Peyer's patch (tissue), 4 donors: ENCODE results near the gene HTATSF1. TPM values are rescaled to one million over a fixed set of nuclear protein-coding genes. Genes with fewer than 3 reads are reported as not detected.

Source experiments
- DNase-seq, 3 donors: peaks; one replicate each; pipeline ENCODE4 v3.0.0-alpha.2; 2017 to 2019
- H3K27ac ChIP-seq, 4 donors: fragments of 200-600 bp; sonication (generic); one replicate each; pipeline ENCODE4 v1.5.1; 2016 to 2019
- H3K27me3 ChIP-seq, 2 donors: fragments of 200-600 bp; sonication (generic); one replicate each; pipeline ENCODE4 v1.5.1; 2019
- H3K36me3 ChIP-seq, 3 donors: fragments of 200-600 bp; sonication (generic); one replicate each; pipeline ENCODE4 v1.5.1; 2016 to 2019
- H3K4me1 ChIP-seq, 4 donors: fragments of 200-600 bp; sonication (generic); one replicate each; pipeline ENCODE4 v1.5.1; 2016 to 2019
- H3K4me3 ChIP-seq, 4 donors: fragments of 200-600 bp; sonication (generic); 1 replicate in 3 of 4; 2 replicates in 1 of 4; pipeline ENCODE4 v1.5.1; 2016 to 2019; ENCODE audit warnings: mild to moderate bottlenecking in 1 of 4
- H3K9me3 ChIP-seq, 4 donors: fragments of 200-600 bp; sonication (generic); one replicate each; pipeline ENCODE4 v1.5.1; 2016 to 2019; ENCODE audit warnings: mild to moderate bottlenecking in 1 of 4
- CTCF ChIP-seq, 6 experiments: fragments of 450-650 bp in 4 of 6; fragments of 200-600 bp in 2 of 6; sonication (generic) in 1 of 6; IDR thresholded peaks; one replicate each; pipeline ENCODE4 v1.5.1; 2017 to 2019; ENCODE audit warnings: antibody characterized with exemption in 6 of 6, mild to moderate bottlenecking in 3 of 6, moderate library complexity in 1 of 6
- POLR2A ChIP-seq, 2 donors: fragments of 450-650 bp; IDR thresholded peaks; one replicate each; pipeline ENCODE4 v1.5.1; 2017; ENCODE audit warnings: antibody characterized with exemption in 2 of 2, mild to moderate bottlenecking in 2 of 2, moderate library complexity in 2 of 2
- total RNA-seq, 4 donors: library from RNA; depleted of rRNA; stranded (reverse); fragments of >200 nt; gene quantifications; one replicate each; pipeline ENCODE4 v1.1.0, GENCODE V29; 2016

The HTATSF1 gene, protein sequence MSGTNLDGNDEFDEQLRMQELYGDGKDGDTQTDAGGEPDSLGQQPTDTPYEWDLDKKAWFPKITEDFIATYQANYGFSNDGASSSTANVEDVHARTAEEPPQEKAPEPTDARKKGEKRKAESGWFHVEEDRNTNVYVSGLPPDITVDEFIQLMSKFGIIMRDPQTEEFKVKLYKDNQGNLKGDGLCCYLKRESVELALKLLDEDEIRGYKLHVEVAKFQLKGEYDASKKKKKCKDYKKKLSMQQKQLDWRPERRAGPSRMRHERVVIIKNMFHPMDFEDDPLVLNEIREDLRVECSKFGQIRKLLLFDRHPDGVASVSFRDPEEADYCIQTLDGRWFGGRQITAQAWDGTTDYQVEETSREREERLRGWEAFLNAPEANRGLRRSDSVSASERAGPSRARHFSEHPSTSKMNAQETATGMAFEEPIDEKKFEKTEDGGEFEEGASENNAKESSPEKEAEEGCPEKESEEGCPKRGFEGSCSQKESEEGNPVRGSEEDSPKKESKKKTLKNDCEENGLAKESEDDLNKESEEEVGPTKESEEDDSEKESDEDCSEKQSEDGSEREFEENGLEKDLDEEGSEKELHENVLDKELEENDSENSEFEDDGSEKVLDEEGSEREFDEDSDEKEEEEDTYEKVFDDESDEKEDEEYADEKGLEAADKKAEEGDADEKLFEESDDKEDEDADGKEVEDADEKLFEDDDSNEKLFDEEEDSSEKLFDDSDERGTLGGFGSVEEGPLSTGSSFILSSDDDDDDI
- total RNA-seq, result 10 to 100 TPM; 25.9 to 45.4 (median 27.9) TPM

- Histone ChIP-seq H3K4me3 (peak within 1 kb of the TSS; percentile 58 to 80 (median 70)), H3K4me1 (no peaks in the 10 kb centered on the region), H3K36me3 (peaks cover 0 to 12% (median 0%) of the 10 kb centered on the region in 3 donors), H3K27ac (peak within 1 kb of the TSS; percentile 91 to 99 (median 96)), H3K27me3 (no peaks in the 10 kb centered on the region), H3K9me3 (no peaks in the 10 kb centered on the region)
- no peak for TF ChIP-seq POLR2A (IDR thresholded peaks at IDR 0.05)
- TF ChIP-seq CTCF (IDR thresholded peaks at IDR 0.05), result no peak
- no peak for DNase-seq
Observed at GRCh38 chrX:136497556-136498052, at the start of gene HTATSF1. Gene HTATSF1, plus strand, starts transcription at chrX:136497592. Its CDS starts 93 bp downstream, at chrX:136497685.

DNA sequence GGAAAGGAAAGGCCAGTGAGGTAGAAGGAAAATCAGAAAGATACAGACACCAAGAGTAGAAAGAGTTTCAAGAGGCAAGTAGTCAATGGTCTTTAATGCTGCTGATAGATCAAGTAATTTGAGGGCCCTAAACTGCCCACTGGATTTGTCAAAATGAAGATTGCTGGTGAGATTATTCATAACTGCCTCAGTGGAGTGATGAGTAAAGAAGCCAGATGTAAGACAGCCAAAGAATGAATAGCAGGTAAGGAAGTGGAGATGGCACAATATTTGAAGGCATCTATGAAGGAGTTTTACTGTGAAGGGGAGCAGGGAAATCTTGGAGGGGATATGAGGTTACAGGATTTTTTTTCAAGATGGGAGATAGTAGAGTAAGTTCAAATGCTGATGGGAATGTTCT lies 49.4 kb upstream of the HTATSF1 start:
- Histone ChIP-seq H3K4me3 (no peak overlapping the region), H3K9me3 (no peaks in the 10 kb centered on the region), H3K27ac (no peak overlapping the region), H3K4me1 (no peaks in the 10 kb centered on the region), H3K36me3 (no peaks in the 10 kb centered on the region), H3K27me3 (no peaks in the 10 kb centered on the region)
- no peak for DNase-seq
- no peak for TF ChIP-seq CTCF (IDR thresholded peaks at IDR 0.05)
- no peak for TF ChIP-seq POLR2A (IDR thresholded peaks at IDR 0.05)

- TF ChIP-seq POLR2A (IDR thresholded peaks at IDR 0.05), result no peak
- TF ChIP-seq CTCF (IDR thresholded peaks at IDR 0.05), result no peak
- Histone ChIP-seq H3K27me3 (no peaks in the 10 kb centered on the region), H3K36me3 (no peaks in the 10 kb centered on the region), H3K4me1 (no peaks in the 10 kb centered on the region), H3K27ac (no peak overlapping the region), H3K4me3 (no peak overlapping the region), H3K9me3 (no peaks in the 10 kb centered on the region)
- no peak for DNase-seq
Observed at GRCh38 chrX:136450050-136450830, 47.2 kb upstream of the HTATSF1 start.

DNA sequence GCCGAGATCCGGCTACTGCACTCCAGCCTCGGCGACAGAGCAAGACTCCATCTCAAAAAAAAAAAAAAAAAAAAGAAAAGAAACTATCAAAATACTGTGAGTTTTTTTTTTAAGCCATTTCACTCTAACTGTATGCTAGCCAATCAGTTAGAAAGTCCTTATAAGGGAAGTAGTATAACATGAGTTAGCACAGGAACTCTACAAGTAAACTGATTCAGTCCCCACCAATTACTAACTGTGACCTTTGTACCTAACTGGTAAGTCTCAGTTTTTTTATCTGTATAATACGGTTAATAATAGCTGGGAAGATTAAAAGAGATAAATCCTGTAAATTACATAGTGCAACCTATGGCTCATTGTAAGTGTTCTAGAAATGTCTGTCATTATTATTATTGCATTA lies 44.8 kb upstream of the HTATSF1 start:
- Histone ChIP-seq H3K4me1 (no peaks in the 10 kb centered on the region), H3K9me3 (no peaks in the 10 kb centered on the region), H3K36me3 (no peaks in the 10 kb centered on the region), H3K27ac (no peak overlapping the region), H3K4me3 (no peak overlapping the region), H3K27me3 (no peaks in the 10 kb centered on the region)
- TF ChIP-seq POLR2A (IDR thresholded peaks at IDR 0.05) (no peak), CTCF (IDR thresholded peaks at IDR 0.05) (no peak)
- no peak for DNase-seq

DNA sequence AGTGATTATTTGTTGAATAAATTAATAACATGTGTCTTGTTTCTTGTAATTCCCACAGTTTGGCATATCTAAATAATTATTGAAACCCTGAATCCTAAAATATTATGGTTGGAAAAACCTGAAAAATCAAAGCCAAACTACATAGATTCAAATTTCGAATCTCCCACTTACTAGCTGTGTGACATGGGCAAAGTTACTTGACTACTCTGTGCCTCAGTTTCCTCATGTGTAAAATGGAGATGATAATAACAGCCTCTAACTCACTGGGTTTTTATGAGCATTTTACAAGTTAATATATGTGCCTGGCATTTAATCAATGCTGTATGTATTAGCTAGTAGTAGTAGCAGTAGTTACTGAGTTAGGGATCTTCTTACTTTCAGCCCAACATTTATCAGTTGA lies 44.3 kb upstream of the HTATSF1 start:
- Histone ChIP-seq H3K27ac (no peak overlapping the region), H3K4me1 (no peaks in the 10 kb centered on the region), H3K27me3 (no peaks in the 10 kb centered on the region), H3K9me3 (no peaks in the 10 kb centered on the region), H3K4me3 (no peak overlapping the region), H3K36me3 (no peaks in the 10 kb centered on the region)
- no peak for DNase-seq
- TF ChIP-seq CTCF (IDR thresholded peaks at IDR 0.05), result no peak
- no peak for TF ChIP-seq POLR2A (IDR thresholded peaks at IDR 0.05)
